OCI-M2 (cell line): ENCODE measurements around the gene KLHL30.

ENCODE experiments used
- DNase-seq: peaks from one replicate; lab custom pipeline; 2025; ENCODE audit not compliant: unreplicated experiment; lab: John Stamatoyannopoulos, UW

KLHL30 gene, protein sequence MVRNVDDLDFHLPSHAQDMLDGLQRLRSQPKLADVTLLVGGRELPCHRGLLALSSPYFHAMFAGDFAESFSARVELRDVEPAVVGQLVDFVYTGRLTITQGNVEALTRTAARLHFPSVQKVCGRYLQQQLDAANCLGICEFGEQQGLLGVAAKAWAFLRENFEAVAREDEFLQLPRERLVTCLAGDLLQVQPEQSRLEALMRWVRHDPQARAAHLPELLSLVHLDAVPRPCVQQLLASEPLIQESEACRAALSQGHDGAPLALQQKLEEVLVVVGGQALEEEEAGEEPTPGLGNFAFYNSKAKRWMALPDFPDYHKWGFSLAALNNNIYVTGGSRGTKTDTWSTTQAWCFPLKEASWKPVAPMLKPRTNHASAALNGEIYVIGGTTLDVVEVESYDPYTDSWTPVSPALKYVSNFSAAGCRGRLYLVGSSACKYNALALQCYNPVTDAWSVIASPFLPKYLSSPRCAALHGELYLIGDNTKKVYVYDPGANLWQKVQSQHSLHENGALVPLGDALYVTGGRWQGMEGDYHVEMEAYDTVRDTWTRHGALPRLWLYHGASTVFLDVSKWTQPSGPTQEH

GRCh38 chr2:238138331-238139195 is at the start of gene KLHL30:
TSS of gene KLHL30 (plus strand) at chr2:238138668. CDS start at chr2:238140755, 2,087 bp downstream.
- DNase-seq, result no peak

- no peak for DNase-seq
Observed at GRCh38 chr2:238090887-238091286, 47.6 kb upstream of the KLHL30 start.

GRCh38 chr2:238091436-238092060 is 46.9 kb upstream of the KLHL30 start:
- no peak for DNase-seq

DNA sequence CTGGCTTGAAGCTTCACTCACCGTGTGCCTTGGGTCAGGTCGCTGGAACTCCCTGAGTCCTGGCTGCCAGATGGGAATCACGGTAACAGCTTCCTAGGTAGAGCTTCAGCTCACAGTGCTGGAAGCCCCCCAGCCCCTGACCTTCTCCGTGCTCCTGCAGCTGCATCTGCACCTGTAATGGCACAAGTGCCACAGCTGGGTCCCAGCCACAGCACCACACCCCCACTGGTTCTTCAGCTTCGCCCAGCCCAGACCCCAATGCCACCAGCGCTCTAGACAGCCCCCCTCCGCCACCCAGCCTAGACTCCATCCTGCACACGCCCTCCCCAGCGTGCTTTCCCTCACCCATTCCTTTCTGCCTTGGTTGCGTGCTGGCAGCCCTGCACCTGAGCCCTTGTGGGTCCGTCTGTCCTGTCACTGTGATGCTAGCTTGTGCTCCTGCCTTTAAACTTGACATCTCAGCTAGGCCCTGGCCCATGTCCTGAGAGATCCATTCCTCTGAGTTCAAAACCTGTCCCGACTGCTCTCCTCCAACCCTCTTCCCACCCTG is 45.9 kb upstream of the KLHL30 start:
- no peak for DNase-seq

DNA sequence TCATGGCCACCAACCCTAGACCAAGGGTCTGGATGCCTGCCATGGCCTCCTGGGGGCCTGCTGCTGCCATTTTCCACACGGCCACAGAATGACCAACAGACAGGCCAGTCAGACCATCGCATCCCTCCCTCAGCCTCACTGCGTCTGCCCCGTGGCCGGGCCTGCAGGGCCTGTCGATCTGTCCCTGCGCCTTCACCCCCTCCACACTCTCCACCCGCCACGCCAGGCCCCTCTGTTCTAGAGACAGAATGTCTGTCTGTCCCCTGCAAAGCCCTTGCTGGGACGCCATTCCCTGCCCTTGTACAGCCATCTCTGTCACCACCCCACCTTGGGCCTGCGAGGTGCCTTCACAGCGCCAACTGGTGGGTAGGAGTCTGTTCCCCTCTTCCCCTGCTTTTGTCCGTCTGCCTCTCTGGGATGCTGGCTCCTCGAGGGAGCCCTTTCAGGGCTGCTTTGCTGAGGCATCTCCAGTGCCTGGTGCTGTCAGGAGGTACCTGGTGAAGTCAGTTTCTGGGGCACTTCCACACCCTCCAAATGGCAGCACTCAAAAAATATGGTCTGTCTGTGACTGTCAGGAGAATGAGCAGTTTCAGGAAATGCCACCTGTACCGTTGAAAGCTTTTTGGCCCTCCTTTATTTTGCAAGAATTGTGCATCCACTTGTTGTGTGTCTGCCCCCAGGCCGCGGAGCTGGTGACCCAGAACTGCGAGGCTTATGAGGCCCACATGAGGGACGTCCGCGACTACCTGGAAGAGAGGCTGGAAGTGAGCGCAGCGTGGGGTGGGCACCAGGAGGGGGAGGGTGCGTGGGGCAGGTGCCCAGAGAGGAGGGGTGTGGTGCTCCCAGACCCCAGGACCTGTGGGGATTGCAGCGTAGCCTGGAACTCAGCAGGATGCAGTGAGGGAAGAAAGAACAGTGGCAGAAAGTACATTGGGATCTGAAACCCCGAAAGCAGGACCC is 45.0 kb upstream of the KLHL30 start:
- no peak for DNase-seq

GRCh38 chr2:238094438-238095022 is 43.9 kb upstream of the KLHL30 start:
- no peak for DNase-seq

DNA sequence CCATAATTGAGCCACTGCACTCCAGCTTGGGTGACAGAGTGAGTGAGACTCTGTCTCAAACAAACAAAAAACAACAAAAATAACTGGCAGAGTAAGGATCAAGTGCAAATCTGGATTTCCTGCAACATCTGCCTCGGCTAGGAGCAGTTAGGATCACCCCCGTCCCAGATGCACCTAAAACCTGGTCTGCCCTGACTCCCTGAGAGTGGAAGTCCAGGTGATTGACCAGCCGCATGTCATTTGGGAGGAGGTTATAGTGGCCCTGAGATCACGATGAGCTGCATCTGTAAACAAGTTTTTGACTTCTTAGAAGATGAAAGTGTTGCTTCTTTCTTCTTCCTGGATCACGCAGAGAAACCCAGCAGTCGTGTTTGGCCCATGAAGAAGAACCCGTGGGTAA is 43.3 kb upstream of the KLHL30 start:
- no peak for DNase-seq

DNA sequence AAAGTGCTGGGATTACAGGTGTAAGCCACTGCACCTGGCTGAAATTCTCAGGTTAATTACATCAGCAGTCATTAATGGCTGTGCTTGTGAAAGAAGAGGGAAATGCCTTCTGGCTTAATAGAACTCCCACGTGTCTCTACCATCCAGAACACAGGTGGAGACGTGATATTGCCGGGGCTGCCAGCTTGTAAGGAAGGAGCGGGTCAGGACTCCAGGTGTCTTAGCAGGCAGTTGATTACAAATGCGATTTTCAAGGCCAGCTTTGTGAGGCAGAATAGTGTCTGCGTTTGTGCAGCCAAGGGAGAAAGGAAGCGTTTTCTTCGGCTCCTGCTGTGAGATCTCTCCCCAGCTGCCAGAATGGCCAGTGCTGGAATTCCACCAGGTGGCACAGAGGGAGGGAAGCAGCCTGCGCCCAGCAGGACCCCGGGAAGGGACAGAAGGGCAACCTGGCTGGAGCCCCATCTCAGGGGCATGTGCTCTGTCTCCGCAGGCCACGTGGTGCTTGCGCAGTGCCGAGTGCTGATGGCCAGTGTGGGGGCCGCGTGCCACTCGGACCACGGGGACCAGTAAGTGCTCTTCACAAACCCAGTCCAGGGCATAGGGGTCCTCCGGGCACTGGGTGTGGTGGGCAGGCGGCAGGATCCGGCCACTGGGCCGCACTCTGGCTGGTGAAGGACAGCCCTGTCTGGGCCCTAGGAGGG is 42.0 kb upstream of the KLHL30 start:
- DNase-seq, result no peak

DNA sequence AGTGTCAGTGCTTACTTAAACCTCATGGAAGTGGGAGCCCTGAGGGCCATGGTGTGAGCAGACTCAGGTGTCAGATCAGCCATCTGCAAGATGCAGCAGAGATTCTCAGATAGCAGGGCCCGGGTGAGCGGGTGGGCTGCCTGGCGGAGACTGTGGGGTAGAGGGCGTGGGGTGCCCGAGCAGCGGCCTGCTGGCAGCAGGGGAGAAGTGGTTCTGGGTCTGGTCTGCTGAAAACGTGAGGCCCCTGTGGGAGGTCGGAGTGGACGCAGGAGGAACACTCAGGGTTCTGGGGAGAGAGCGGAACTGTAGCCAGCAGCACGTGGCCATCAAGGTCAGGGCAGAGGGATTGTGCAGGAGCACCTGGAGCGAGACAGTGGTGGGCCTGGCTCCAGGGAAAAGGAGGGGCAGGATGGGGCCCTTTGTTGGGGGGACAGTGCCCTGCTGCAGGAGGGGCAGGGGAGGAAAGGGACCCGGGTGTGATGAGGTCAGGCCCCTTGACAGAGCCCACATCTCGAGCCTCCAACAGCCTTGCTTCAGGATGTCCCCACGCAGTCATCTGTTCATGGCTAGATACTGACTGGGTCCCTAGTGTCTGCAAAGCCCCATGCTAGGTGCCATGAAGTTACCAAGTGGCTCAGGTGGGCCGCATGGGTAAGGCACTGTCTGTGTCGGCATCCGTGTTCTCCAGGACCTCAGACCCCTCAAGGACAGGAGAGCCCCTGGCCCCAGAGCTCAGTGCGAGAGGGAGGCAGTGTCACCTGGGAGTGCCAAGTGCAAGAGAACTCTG is 41.1 kb upstream of the KLHL30 start:
- no peak for DNase-seq

- no peak for DNase-seq
Observed at GRCh38 chr2:238097988-238098871, 40.2 kb upstream of the KLHL30 start.

- DNase-seq, result no peak
Observed at GRCh38 chr2:238098901-238099713, 39.4 kb upstream of the KLHL30 start.

DNA sequence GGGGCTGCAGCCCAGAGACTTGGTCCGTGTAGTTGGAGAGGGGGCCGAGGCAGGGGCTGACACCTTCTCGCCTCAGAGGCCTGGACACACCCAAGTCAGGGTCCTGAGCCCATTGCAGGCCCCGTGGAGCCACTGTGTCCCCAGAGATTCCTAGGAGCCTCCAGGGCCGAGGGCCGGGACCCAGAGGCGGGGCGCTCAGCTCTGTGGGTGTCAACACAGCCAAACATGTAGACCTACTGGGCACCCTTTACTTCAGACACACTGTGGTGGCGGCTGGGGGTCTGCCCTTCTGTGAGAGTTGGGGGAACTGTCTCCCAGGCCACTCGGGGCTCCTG is 38.8 kb upstream of the KLHL30 start:
- DNase-seq, result no peak

GRCh38 chr2:238100049-238100820 is 38.2 kb upstream of the KLHL30 start, which contains the start of gene ESPNL:
TSS of gene ESPNL (plus strand) at chr2:238100340. CDS start at chr2:238100420, 80 bp downstream.
- DNase-seq, result no peak

- DNase-seq, result no peak
Observed at GRCh38 chr2:238100821-238101771, 37.4 kb upstream of the KLHL30 start.
